NCI-H2107 treated with DMSO at 0.1 percent for 48 hours (cell line): ENCODE measurements around the gene SH3GL3.

ENCODE experiments used
- DNase-seq: peaks from one replicate; lab custom pipeline; 2025; ENCODE audit not compliant: unreplicated experiment; lab: John Stamatoyannopoulos, UW

SH3GL3 gene

GRCh38 chr15:83658430-83659416 lies 211.6 kb downstream of the SH3GL3 start:
- DNase-seq: no peak

DNA sequence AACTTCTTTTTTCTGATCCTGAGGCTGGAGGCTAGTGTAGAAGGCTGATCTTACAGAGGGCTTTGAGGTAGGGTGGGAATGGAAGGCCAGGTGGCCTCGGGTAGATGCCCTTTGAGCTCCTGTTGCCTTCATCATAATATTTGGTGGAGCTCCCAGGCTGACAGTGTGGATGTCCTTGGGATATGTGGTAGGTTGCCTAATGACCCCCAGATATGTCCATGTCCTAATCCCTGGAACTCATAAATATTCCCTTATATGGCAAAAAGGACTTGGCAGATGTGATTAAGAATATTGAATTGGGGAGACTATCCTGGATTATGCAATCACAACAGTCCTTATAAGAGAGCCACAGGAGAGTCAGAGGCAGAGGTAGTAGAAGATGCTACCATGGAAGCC lies 212.3 kb downstream of the SH3GL3 start:
- no peak for DNase-seq

GRCh38 chr15:83665480-83665879 lies 218.3 kb downstream of the SH3GL3 start:
- DNase-seq: no peak
